ENCODE results near the gene RTL10. TPM values are rescaled to one million over a fixed set of nuclear protein-coding genes. Genes with fewer than 3 reads are reported as not detected.
"Not testable (repeated sequence)": the region's sequence is repeated elsewhere in the genome, so short reads cannot be mapped to it uniquely, and the experiment has no call there.

Gene RTL10
- polyA plus RNA-seq, 3 donors = 25.0 to 28.5 (median 26.2) TPM

GRCh38 chr22:19892257-19892879 is 37.7 kb upstream of the RTL10 start:
- no peak for DNase-seq

DNA sequence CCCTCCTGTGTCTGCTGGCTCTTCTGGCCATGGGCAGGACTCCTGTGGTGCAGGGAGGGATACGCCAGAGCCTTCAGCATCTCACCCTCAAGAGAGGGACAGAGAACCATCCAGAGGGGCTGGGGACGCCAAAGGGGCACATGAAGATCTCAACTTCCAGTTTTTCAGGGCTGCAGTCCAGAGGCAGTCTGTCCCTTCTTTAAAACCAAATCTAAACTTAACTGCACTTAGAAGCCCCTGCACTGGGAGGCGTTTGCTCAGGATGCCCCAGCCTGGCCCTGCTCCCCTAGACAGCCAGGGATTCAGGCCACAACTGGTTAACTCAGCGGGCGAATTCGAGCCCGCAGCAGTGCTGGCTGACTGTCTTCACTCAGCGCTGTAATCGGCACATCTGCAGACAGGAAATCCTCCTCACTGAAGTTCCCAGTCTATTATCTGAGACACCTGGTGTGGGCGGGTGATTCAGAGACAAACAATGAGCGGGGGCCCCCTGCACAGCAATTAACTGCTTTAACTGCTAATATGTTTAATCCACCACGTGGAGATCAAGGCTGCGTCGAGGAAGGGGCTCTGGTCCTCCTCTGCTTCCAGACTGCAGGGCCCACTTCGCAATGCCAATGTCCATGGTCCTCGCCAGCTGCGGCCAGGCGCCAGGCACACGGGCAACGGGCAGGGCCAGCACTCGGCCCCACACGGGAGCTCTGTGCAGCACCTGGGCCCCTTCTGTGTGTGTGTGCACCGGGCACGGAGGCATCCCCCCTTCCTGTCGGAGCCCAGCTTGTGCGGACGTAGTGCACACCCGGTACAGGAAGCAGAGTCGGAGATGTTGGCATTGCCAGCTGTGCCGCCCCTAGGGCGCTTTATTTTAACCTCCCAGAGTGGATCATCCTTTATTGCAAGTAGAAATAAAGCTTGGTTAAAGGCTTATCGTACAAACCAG is 36.9 kb upstream of the RTL10 start:
- no peak for DNase-seq

DNA sequence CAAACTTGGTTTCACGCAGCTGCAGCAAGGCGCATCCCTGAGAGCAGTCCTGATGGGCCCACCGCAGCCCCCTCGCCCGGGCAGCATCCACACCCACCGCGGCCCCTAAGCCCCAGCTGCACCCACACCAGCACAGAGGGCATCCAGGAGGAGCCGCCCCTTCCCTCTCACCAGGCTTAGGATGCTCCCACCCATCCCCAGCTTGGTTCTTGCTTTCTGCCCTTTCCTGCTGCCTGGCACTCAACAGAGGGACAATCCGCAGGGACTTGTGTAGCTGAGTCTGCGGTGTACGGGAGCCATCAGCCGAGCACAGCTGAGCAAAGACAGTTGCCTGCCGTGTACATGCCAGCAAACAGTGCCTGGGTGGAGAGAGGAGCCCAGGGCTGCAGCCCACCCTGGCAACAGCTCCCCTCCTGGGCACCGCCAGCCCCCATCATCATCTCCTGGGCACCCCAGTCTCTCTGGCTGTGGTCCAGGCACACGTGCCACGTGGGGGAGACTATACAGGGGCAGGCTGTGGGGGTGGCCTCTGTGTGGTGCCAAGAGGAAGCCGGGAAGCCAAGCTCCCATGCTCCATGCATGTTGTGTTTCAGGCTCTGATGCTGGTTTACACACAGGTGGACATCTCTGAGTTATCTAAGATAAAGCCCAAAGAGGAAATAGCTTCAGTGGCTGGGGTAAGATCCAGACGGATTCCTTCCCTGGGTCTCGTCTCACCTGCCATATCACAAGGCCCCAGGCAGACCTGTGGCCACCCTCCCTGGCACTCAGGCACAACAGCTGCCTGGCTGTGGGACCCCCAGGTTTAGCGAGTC is 36.0 kb upstream of the RTL10 start:
- no peak for DNase-seq

DNA sequence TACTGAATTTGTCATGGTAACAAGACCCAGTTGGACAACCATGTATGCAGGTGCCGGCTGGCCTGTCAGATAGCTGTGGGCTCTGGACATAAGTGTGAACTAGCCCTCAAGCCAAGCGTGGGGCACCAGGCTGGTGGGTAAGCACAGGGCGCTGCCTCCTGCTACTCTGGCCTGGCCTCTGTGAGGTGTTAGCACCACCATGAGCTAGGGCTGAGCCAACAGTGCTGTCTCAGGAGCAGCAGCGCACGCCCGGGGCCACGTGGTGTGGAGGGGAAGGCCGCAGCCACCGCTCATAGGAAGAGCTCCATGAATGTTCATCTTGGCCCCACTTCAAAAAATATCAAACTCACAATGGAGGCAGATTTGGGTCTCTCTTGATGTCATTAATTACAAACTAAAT is 35.3 kb upstream of the RTL10 start:
- no peak for DNase-seq

GRCh38 chr22:19888131-19888746 is 33.6 kb upstream of the RTL10 start:
- DNase-seq = no peak

GRCh38 chr22:19887256-19887985 is 32.7 kb upstream of the RTL10 start:
- DNase-seq = no peak

DNA sequence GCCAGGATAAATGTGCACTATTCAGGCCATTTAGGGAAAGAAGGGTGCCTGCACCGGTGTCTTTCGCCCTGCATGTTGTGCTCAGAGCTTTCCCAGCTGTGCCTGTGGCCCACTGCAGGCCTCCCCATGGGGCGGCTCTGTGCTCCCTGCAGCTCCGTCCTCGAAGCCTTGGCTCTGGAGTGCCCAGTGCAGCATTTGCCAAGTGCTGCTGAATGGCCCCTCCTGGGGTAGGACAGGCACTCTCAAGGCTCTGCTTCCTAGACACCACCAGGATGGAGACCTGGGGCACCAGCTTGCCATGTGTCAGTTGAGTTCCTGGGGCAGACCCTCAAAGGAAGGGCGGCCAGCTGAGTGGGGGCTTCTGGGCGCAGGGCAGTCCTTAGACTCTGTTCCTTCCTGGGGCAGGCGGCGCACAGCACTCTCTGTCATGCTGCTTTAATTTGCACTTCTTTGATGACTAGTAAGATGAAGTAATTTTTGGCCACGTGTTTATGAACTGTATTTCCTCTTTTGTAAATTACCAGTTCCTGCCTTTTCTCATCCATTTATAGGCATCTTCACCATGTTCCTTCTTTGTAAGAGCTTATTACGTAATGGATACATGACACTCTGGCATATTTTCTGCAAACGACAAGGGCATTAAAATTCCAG is 32.1 kb upstream of the RTL10 start:
- DNase-seq = no peak

- DNase-seq = no peak
These were observed 31.3 kb upstream of the RTL10 start for GRCh38 chr22:19885841-19886592.

DNA sequence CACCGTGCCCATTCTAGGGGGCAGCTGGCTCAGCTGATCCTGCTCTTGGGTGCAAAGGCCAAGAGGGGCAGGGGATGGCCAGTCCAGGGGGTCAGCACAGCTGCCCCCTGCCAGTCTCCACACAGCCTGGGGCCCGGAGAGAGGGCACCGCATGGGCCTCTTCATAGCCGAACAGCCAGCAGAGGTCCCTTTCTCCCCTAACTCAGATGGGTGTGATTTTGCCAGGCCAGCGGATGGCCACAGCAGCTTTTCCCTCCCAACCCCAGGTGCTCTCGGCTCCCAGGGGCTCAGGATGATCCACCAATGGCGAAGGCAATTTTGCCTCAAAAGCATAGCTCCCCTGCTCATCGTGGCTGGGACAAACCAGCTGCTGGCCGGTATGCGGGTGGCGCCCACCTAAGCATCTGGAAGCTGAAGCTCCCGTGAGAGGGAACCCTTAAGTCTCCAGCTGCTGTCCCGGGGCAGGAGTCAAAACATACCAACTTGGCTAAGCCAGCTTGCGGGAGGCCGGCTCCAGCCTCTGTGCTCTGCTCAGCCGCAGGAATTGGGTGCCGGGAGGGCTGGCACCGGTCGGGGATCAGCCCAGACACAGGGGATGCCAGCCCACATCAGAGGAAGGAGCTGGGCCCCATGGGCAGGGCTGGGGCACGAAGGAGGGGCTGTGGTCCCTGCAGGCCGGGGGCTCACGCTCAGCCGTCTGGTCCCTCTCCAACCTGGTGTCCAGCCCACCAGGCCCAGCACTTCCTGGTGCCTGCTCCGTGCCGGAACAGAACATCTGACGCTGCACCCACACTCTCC is 30.5 kb upstream of the RTL10 start:
- DNase-seq = no peak

DNA sequence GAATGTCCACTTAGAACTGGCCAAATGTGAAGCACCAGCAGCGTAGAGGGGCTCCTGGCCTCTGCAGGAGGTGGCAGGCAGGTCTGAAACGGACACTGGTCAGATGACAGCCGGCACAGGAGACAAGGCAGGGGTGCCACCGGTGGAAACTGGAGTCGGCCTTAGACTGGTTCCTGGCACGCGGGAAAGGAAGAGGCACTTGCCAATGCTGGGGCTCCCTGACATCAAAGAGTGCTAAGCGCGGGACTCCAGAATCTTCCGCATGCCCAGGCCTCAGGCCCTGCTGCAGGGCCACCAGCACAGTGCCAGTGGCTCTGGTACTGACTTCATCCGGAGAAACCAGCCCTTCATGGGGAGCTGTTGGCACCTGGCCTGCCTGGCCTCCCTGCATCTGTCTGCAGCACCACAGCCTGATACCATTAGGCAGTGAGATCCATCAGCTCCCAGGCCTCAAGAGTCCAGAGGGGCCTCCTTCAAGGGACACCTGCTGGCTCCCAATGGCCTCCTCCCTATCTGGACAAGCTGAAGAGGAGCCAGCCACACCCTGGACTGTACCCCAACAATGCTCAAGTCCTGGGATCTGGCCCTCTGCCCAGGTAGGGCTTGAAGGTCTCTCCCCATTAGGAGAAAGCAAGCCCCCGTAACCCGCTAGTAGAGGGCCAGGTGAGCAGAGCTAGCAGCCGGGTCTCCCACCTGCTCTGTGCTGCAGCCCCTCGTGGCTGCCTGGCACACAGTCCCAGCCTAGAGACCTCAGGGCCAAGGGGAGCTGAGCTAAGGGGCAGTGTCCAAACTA is 29.7 kb upstream of the RTL10 start:
- no peak for DNase-seq

GRCh38 chr22:19883446-19883845 is 28.8 kb upstream of the RTL10 start:
- not testable (repeated sequence) for DNase-seq

GRCh38 chr22:19882446-19883381 is 28.0 kb upstream of the RTL10 start:
- DNase-seq = no peak

- peak; percentile 85 for DNase-seq
These were observed 26.3 kb upstream of the RTL10 start for GRCh38 chr22:19880786-19881569.

GRCh38 chr22:19879992-19880785 is 25.5 kb upstream of the RTL10 start:
- DNase-seq = no peak

- DNase-seq = no peak
These were observed 24.9 kb upstream of the RTL10 start for GRCh38 chr22:19879643-19879991.

DNA sequence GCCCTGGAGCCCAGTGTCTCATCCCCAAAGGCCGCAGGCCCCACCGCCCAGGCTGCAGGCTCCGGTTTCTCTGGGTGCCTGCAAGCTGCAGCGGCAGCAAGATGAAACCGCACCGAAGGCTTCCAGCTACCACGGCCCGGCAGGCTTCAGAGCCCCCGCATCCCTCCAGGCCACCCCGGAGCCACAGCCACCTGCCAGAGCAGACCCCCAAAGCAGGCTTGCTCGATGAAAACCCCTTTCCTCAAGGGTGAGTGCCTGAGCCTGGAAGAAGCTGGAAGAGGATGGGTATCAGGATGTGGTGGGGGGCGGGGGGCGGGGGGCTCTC is 24.5 kb upstream of the RTL10 start:
- DNase-seq = no peak
